Subcutaneous adipose tissue (tissue), 4 donors: ENCODE measurements around the gene MOCS2. TPM values are rescaled to one million over a fixed set of nuclear protein-coding genes. Genes with fewer than 3 reads are reported as not detected.

Experiments used
- CTCF ChIP-seq: fragments of 450-650 bp; IDR thresholded peaks from one replicate; pipeline ENCODE4 v1.5.1; 2016; ENCODE audit warnings: low read depth, mild to moderate bottlenecking, control low read depth, antibody characterized with exemption, moderate library complexity
- total RNA-seq, 4 donors: library from RNA; depleted of rRNA; stranded (reverse); fragments of >200 nt; gene quantifications; one replicate each; pipeline ENCODE4 v1.1.0, GENCODE V29; 2016

MOCS2 gene
- total RNA-seq, 4 donors from 2014 or later, result 30.5 to 82.8 (median 41.5) TPM

- TF ChIP-seq CTCF, result no peak
Observed at GRCh38 chr5:53083927-53084326, 25.6 kb downstream of the MOCS2 start.

GRCh38 chr5:53080271-53080670 is 29.3 kb downstream of the MOCS2 start:
- no peak for TF ChIP-seq CTCF

- TF ChIP-seq CTCF, result no peak
Observed at GRCh38 chr5:53076014-53076583, 33.5 kb downstream of the MOCS2 start.

GRCh38 chr5:53073348-53073747 is 36.2 kb downstream of the MOCS2 start:
- no peak for TF ChIP-seq CTCF

- TF ChIP-seq CTCF, result no peak
Observed at GRCh38 chr5:53071738-53072137, 37.8 kb downstream of the MOCS2 start.

- TF ChIP-seq CTCF, result no peak
Observed at GRCh38 chr5:53071298-53071697, 38.3 kb downstream of the MOCS2 start.

- no peak for TF ChIP-seq CTCF
Observed at GRCh38 chr5:53069626-53070025, 39.9 kb downstream of the MOCS2 start.
